HG03280 (cell line): ENCODE measurements around the gene BASP1.
"Not testable (repeated sequence)": the region's sequence is repeated elsewhere in the genome, so short reads cannot be mapped to it uniquely, and the experiment has no call there.

Experiments used
- ATAC-seq: cut with Tn5 transposase; IDR thresholded peaks from one replicate; pipeline ENCODE4 v1.9.1; 2021; ENCODE audit warnings: mild to moderate bottlenecking, moderate library complexity; ENCODE audit not compliant: unreplicated experiment

The BASP1 gene

GRCh38 chr5:17282283-17283120, 65.1 kb downstream of the BASP1 start:
- peak; percentile 98 for ATAC-seq

GRCh38 chr5:17283121-17283415, 65.6 kb downstream of the BASP1 start:
- ATAC-seq = no peak

GRCh38 chr5:17287501-17288155, 70.2 kb downstream of the BASP1 start:
- no peak for ATAC-seq

GRCh38 chr5:17288570-17288969, 71.1 kb downstream of the BASP1 start:
- ATAC-seq = no peak

- ATAC-seq = no peak
Measured at GRCh38 chr5:17289681-17290539, 72.5 kb downstream of the BASP1 start.

- ATAC-seq = no peak
Measured at GRCh38 chr5:17290540-17290974, 73.1 kb downstream of the BASP1 start.

- no peak for ATAC-seq
Measured at GRCh38 chr5:17292434-17293015, 75.1 kb downstream of the BASP1 start.

- no peak for ATAC-seq
Measured at GRCh38 chr5:17294639-17295311, 77.3 kb downstream of the BASP1 start.

- ATAC-seq = no peak
Measured at GRCh38 chr5:17295671-17296070, 78.2 kb downstream of the BASP1 start.

- no peak for ATAC-seq
Measured at GRCh38 chr5:17302106-17302505, 84.7 kb downstream of the BASP1 start.

- ATAC-seq = no peak
Measured at GRCh38 chr5:17302604-17303003, 85.2 kb downstream of the BASP1 start.

- no peak for ATAC-seq
Measured at GRCh38 chr5:17304282-17304681, 86.9 kb downstream of the BASP1 start.

GRCh38 chr5:17305017-17305416, 87.6 kb downstream of the BASP1 start:
- no peak for ATAC-seq

GRCh38 chr5:17305964-17306725, 88.7 kb downstream of the BASP1 start:
- ATAC-seq = no peak

GRCh38 chr5:17306726-17307091, 89.3 kb downstream of the BASP1 start:
- ATAC-seq = no peak

- ATAC-seq = not testable (repeated sequence)
Measured at GRCh38 chr5:17307440-17307839, 90.0 kb downstream of the BASP1 start.

- ATAC-seq = no peak
Measured at GRCh38 chr5:17308326-17309065, 91.1 kb downstream of the BASP1 start.

GRCh38 chr5:17309462-17309861, 92.0 kb downstream of the BASP1 start:
- no peak for ATAC-seq

- not testable (repeated sequence) for ATAC-seq
Measured at GRCh38 chr5:17310502-17310901, 93.1 kb downstream of the BASP1 start.
